T47D (cell line): ENCODE results near the gene ASPN.

ENCODE experiments used
- DNase-seq, 2 experiments: peaks; one replicate each; pipeline versions ENCODE4 v3.0.0 to v3.0.0-alpha.2; 2011 to 2012; ENCODE audit warnings: low read depth in 1 of 2, low spot score in 1 of 2
- JUND ChIP-seq: IDR thresholded peaks from 2 replicates; pipeline ENCODE4 v1.6.1; 2012; ENCODE audit warnings: low read depth
- in situ Hi-C: cut with HindIII; loops from 2 replicates; pipeline ENCODE4 v1.10.0; 2016; ENCODE audit warnings: low sequenced_read_pairs, low pct_unique_long_range_greater_than_20kb

The ASPN gene

DNA sequence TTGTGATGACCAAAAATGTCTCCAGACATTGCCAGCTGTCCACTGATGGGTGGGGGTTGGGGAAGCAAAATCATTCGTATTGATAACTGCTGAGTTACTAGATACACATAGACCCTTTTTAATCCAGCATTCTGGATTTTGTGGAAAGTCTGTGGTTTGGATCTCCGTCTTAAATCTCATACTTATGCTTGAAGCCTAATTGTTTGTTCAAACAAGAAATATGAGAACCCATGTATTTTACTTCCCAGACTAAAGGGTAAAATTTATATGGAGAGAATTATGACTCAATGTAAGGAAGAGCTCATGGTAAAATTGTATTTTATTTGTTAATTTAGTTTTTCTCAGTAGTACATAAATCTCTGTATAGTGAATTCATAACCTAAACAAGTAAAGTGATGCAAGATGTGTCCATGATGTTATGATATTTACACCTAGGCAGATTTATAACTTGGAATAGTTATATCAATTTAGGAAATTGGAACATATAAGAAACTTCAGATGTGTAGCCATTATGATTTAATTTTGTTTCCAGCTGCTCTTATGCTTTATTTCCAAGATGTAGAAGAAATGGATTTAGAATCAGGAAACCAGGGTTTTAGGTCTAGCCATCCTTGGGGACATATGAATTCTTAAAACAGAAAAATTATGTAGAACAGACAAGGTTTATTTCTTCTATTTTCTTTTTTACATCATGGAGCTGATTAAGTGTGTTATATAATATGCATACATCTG lies 73.4 kb downstream of the ASPN start:
- DNase-seq, result no peak
- no peak for TF ChIP-seq JUND
- in situ Hi-C loops, result no loop called here

DNA sequence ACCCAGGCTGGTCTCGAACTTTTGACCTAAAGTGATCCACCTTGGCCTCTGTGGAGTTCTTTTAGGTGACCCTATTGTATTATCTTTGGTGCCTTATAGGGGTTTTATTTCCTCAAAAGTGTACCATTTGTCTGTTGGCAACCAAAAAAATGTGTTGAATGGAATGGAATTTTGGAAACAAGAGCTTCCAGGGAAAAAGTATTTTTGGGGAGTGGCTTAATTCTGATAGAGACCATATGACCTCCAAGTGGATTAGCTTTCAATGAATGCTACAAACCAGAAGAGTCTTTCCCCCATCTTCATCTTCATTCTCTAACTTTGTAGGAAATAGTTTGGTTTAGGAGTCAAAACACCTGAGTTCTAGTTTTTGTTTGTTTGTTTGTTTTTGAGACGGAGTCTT lies 74.5 kb downstream of the ASPN start:
- no peak for DNase-seq
- TF ChIP-seq JUND, result no peak
- in situ Hi-C loops, result no loop called here

DNA sequence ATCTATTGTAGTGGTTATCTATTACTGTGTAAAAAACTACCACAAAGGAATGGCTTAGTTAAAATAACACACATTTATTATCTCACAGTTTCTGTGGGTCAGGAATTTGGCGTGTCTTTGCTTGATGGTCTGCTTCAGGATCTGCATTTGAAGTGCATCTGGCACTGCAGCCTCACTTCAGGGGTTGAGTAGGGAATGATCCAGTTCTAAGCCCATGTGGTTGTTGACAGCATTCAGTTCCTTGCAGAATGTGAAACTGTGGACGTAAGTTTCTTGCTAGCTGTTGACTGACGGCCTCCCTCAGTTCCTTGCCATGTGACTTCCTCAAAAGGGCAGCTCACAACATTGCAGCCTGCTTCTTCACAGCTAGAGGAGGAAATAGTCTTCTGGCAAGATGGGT lies 75.8 kb downstream of the ASPN start:
- TF ChIP-seq JUND, result no peak
- DNase-seq, result no peak

More for the DNA sequence above, 75.8 kb downstream of the ASPN start:
- in situ Hi-C loops, result no loop called here
